Measurements from ENCODE around the gene USP32. TPM values are rescaled to one million over a fixed set of nuclear protein-coding genes. Genes with fewer than 3 reads are reported as not detected.
"Not testable (repeated sequence)": the region's sequence is repeated elsewhere in the genome, so short reads cannot be mapped to it uniquely, and the experiment has no call there.

Gene USP32
- total and polyA plus RNA-seq, 2 of the 8 experiments (the other 6 are each of a cell fraction or from before 2014, with no cell fraction given) = 29.6 to 112 TPM

- H3K4me2 ChIP-seq (ENCODE audit: insufficient read depth in 1 of 2, low read depth in 2 of 2, low read length in 2 of 2); H3K27me3 ChIP-seq (replicated peaks in 1 of 4; ENCODE audit: control insufficient read depth in 3 of 4, extremely low read depth in 1 of 4, insufficient read depth in 3 of 4, low read length in 3 of 4); H3K4ac ChIP-seq (replicated peaks; ENCODE audit: insufficient read length, low read depth, low read length); H3K4me1 ChIP-seq (replicated peaks in 1 of 4; ENCODE audit: control insufficient read depth in 3 of 4, insufficient read depth in 4 of 4, low read length in 3 of 4); H3K14ac ChIP-seq (ENCODE audit: insufficient read length); H3K9ac ChIP-seq (replicated peaks in 1 of 4; ENCODE audit: extremely low read depth in 1 of 4, low read depth in 3 of 4, low read length in 3 of 4); H4K20me1 ChIP-seq (replicated peaks in 1 of 2; ENCODE audit: control insufficient read depth in 1 of 2, insufficient read depth in 2 of 2, low read length in 2 of 2); H3K79me2 ChIP-seq (ENCODE audit: control insufficient read depth in 1 of 2, insufficient read depth in 2 of 2, low read length in 2 of 2); H3K23ac ChIP-seq (ENCODE audit: insufficient read length); H4K5ac ChIP-seq (ENCODE audit: insufficient read length, low read depth, low read length); H2BK5ac ChIP-seq (ENCODE audit: low read depth, low read length); H2BK15ac ChIP-seq (ENCODE audit: low read length); H3K9me3 ChIP-seq (ENCODE audit: insufficient read depth in 2 of 2, low read depth in 1 of 2, low read length in 1 of 2); H3K79me1 ChIP-seq (ENCODE audit: low read depth, low read length); H3K18ac ChIP-seq (ENCODE audit: extremely low read depth, low read length); H4K91ac ChIP-seq (replicated peaks; ENCODE audit: insufficient read length, low read length); FAIRE-seq; DNase-seq (ENCODE audit: low read depth in 1 of 2, low spot score in 2 of 2); H2AK5ac ChIP-seq (ENCODE audit: low read depth, low read length); H3K27ac ChIP-seq (ENCODE audit: low read depth, low read length); H3K56ac ChIP-seq (replicated peaks; ENCODE audit: insufficient read length, low read depth, low read length); H4K8ac ChIP-seq (ENCODE audit: extremely low read depth, insufficient read depth, low read length); POLR2A ChIA-PET (ENCODE audit: partially characterized antibody); H2BK20ac ChIP-seq (ENCODE audit: low read length); H3K4me3 ChIP-seq (ENCODE audit: extremely low read depth in 1 of 4, insufficient read depth in 2 of 4, low read depth in 3 of 4, low read length in 4 of 4); H2AFZ ChIP-seq (ENCODE audit: low read length); H2BK12ac ChIP-seq (ENCODE audit: low read depth, low read length); H2BK120ac ChIP-seq (replicated peaks; ENCODE audit: low read depth, low read length); H3K23me2 ChIP-seq (ENCODE audit: low read depth, low read length): not testable (repeated sequence)
- CTCF ChIA-PET (ENCODE audit: partially characterized antibody) = interaction anchor here (3.2 kb wide), 1 partner anchor 53 kb away, joined by 22 read pairs; no protein-coding TSS in a partner anchor
- 91% methylated on average over 4 of the region's 4 CpGs; no CpG with 5 or more reads in 1 of the 2 experiments for WGBS, 2 experiments (ENCODE audit: extremely low coverage in 1 of 2, insufficient coverage in 1 of 2, insufficient read length in 1 of 2, insufficient replicate concordance in 2 of 2, low coverage in 1 of 2, low lambda C conversion rate in 2 of 2, missing lambda C conversion rate in 1 of 2)
- H3K36me3 ChIP-seq (ENCODE audit: control insufficient read depth in 2 of 4, insufficient read depth in 4 of 4, low read length in 3 of 4) = peaks cover 3 to 54% (median 34%) of the 10 kb centered on the region in 4 experiments; a peak in 7 of 8 replicates
Measured at GRCh38 chr17:60194141-60194540, 197.8 kb downstream of the USP32 start.
